Uterus (tissue), 2 donors: ENCODE measurements around the gene ZNF326.

Source experiments
- CTCF ChIP-seq, 4 experiments: fragments of 200-600 bp in 2 of 4; fragments of 450-650 bp in 2 of 4; sonication (generic) in 2 of 4; IDR thresholded peaks; one replicate each; pipeline ENCODE4 v1.5.1; 2016 to 2019; ENCODE audit warnings: antibody characterized with exemption in 4 of 4, mild to moderate bottlenecking in 2 of 4, moderate library complexity in 1 of 4
- POLR2A ChIP-seq, 2 donors: fragments of 450-650 bp; IDR thresholded peaks; one replicate each; pipeline ENCODE4 v1.6.1; 2016; ENCODE audit warnings: antibody characterized with exemption in 2 of 2, mild to moderate bottlenecking in 1 of 2, moderate library complexity in 1 of 2

- no peak for TF ChIP-seq CTCF (IDR thresholded peaks at IDR 0.05)
- TF ChIP-seq POLR2A (IDR thresholded peaks at IDR 0.05) = no peak
Observed at GRCh38 chr1:89958851-89959654, 35.9 kb upstream of the ZNF326 start.
